Activated CD8-positive, alpha-beta T cell treated with anti-CD3 and anti-CD28 coated beads, Interleukin-2, amount 10 ng/mL, durations not matched to agents 7 days and 5 days (primary cell): ENCODE results near the gene COL11A2. TPM values are rescaled to one million over a fixed set of nuclear protein-coding genes. Genes with fewer than 3 reads are reported as not detected.
A peak's percentile ranks its signal among the peaks of the same experiment; 100 is the strongest.

Source experiments
- ATAC-seq: fragments of 150-1000 bp; cut with Tn5 transposase; one replicate; pipeline ENCODE4 v1.10.0; 2021; ENCODE audit warnings: moderate library complexity
- CTCF ChIA-PET: fragments of 350-600 bp; sonication (Branson Sonifier 250); formaldehyde crosslinking; loops from one replicate; lab custom pipeline; 2021; ENCODE audit warnings: antibody characterized with exemption; lab: Charles Lee
- POLR2A ChIA-PET: fragments of 350-600 bp; sonication (Branson Sonifier 250); formaldehyde crosslinking; loops from one replicate; lab custom pipeline; 2021; ENCODE audit warnings: antibody characterized with exemption; lab: Charles Lee
- DNase-seq: peaks from one replicate; pipeline ENCODE4 v3.0.0-alpha.2; 2020
- H3K27ac Mint-ChIP-seq: one replicate; pipeline ENCODE4 v1.8.0; 2021; ENCODE audit warnings: mild to moderate bottlenecking, mixed read lengths
- H3K27me3 Mint-ChIP-seq: one replicate; pipeline ENCODE4 v1.8.0; 2021; ENCODE audit warnings: low read depth, mixed read lengths
- H3K36me3 Mint-ChIP-seq: one replicate; pipeline ENCODE4 v1.8.0; 2021; ENCODE audit warnings: low read depth, mixed read lengths
- H3K4me1 Mint-ChIP-seq: one replicate; pipeline ENCODE4 v1.8.0; 2021; ENCODE audit warnings: low read depth, mixed read lengths
- H3K4me3 Mint-ChIP-seq: one replicate; pipeline ENCODE4 v1.8.0; 2021; ENCODE audit warnings: mild to moderate bottlenecking, mixed read lengths
- H3K9me3 Mint-ChIP-seq: one replicate; pipeline ENCODE4 v1.8.0; 2022; ENCODE audit warnings: mixed read lengths; ENCODE audit not compliant: insufficient read depth
- total RNA-seq, 2 experiments: library from RNA; stranded (reverse); gene quantifications; one replicate each; pipeline ENCODE4 v1.2.3, GENCODE V29; 2021

COL11A2 gene
- total RNA-seq, 2 experiments from 2014 or later = 0.71 to 0.83 TPM

DNA sequence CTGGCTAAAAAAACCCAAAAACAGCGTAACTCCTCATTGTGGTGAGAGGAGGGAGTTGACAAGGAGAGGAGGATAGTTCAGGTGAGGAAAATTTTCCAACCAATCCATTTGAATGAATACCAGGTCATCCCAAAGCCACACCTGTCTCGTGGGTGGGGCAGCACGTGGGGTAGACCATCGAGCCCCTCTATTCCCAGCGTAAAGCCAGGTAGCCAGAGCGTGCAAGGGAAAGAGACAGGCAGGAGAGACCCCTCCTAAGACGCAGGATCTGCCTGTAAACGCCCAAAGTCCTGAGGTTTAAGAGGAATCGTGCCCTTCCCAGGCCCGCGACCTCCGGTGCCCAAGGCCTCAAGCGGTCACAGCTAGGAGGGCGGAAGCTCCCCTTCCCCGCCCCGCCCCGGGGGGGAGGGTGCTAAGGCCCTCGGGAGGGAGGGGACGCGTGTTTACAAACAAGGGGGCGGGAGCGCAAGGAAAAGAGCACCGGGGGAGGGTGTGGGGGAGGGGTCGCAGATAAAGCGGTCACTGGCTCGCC lies 7.5 kb upstream of the COL11A2 start:
- Mint-ChIP-seq H3K9me3 (no peaks in the 10 kb centered on the region), H3K36me3 (peaks cover 63% of the 10 kb centered on the region), H3K4me3 (peak overlapping the region; percentile 100), H3K27me3 (no peaks in the 10 kb centered on the region), H3K27ac (peak overlapping the region; percentile 86), H3K4me1 (peaks cover 59% of the 10 kb centered on the region)
- DNase-seq = peak; percentile 81
- ChIA-PET CTCF (interaction anchor here (0.7 to 4.8 kb wide), 8 partner anchors 9 to 245 kb away, joined by 3 to 52 read pairs (median 6); partner anchors contain the start of gene RING1), POLR2A (interaction anchor here (0.8 to 2.7 kb wide), 8 partner anchors 9 to 228 kb away, joined by 3 to 17 read pairs (median 4); partner anchors contain the start of genes B3GALT4, RING1, RPS18 and VPS52)
- ATAC-seq = peak; percentile 36

DNA sequence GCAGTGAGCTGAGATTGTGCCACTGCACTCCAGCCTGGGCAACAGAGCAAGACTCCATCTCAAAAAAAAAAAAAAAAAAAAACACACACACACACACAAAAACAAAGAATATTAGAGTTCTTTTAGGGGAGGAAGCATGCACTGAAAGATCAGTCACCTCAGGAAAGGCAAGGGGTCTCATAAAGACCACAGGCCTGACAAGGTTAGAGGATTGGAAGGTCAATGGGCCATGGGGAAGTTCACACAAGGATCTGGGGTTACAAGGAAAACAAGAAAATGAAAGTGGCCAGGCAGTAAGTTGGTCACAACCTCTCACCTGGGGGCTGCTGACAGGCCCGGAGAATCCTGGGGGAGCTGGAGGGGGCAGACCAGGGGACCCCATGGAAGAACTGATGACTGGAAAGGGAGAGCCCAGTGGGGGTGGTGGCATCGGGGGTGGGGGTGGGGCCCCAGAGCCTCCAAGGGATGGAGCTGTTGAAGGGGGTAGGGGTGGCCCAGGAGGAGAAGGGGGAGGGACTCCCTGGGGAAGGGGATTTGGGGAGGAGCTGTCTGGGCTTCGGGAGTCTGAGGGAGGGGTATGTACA lies 6.7 kb upstream of the COL11A2 start:
- Mint-ChIP-seq H3K27me3 (no peaks in the 10 kb centered on the region), H3K9me3 (no peaks in the 10 kb centered on the region), H3K27ac (peak overlapping the region; percentile 86), H3K4me1 (peaks cover 54% of the 10 kb centered on the region), H3K36me3 (peaks cover 66% of the 10 kb centered on the region), H3K4me3 (peak overlapping the region; percentile 100)
- POLR2A ChIA-PET = interaction anchor here (0.9 to 2.7 kb wide), 5 partner anchors 10 to 227 kb away, joined by 3 to 17 read pairs (median 6); partner anchors contain the start of genes RING1, RPS18 and VPS52
- ATAC-seq (no peak), DNase-seq (no peak)
- CTCF ChIA-PET = interaction anchor here (1.4 to 4.8 kb wide), 7 partner anchors 10 to 79 kb away, joined by 4 to 52 read pairs (median 8); partner anchors contain the start of genes RING1, RPS18 and VPS52

- Mint-ChIP-seq H3K9me3 (no peaks in the 10 kb centered on the region), H3K4me1 (peaks cover 51% of the 10 kb centered on the region), H3K27ac (peak overlapping the region; percentile 69), H3K4me3 (peak overlapping the region; percentile 100), H3K36me3 (peaks cover 61% of the 10 kb centered on the region), H3K27me3 (no peaks in the 10 kb centered on the region)
- ATAC-seq (no peak), DNase-seq (no peak)
- ChIA-PET POLR2A (interaction anchor here (2.7 kb wide), 1 partner anchor 10 kb away, joined by 17 read pairs; the partner anchor contains the start of gene RING1), CTCF (interaction anchor here (0.8 to 4.8 kb wide), 18 partner anchors 9 to 220 kb away, joined by 3 to 52 read pairs (median 7); partner anchors contain the start of genes CUTA, RING1, RPS18 and VPS52)
Observed at GRCh38 chr6:33198159-33198852, 6.0 kb upstream of the COL11A2 start.

DNA sequence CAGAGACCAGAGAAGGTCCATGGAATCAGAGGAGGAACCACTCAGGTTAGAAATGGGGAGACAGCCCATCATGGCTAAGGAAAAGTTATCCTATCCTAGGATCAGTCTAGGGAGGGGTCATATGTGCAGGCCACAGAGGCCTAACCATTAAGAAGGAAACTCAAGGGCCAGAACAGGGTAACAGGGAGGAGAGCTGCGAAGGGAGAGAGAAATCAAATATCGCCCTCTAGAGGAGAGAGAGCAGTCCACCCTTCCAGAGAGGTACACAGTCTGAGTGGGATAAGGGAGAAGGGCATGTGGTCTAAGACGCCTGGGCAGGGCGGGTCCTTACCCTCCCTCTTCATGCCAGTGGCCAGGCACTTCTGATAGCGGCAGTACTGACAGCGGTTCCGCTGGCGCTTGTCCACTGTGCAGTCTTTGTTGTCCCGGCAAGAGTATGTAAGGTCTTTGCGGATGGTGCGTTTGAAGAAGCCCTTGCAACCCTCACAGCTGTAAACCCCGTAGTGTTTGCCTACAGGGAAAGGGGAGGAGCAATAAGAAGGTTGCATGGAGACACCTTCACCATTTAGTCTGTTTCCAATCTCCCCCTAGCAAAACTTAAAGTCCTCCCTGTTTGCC lies 5.3 kb upstream of the COL11A2 start:
- peaks cover 4% of the 10 kb centered on the region for H3K27me3 Mint-ChIP-seq
- no peak overlapping the region for H3K4me3 Mint-ChIP-seq
- DNase-seq (peak; percentile 55), ATAC-seq (peak; percentile 40)
- peaks cover 56% of the 10 kb centered on the region for H3K36me3 Mint-ChIP-seq
- peaks cover 47% of the 10 kb centered on the region for H3K4me1 Mint-ChIP-seq
- ChIA-PET POLR2A (interaction anchor here (1.2 to 2.7 kb wide), 3 partner anchors 11 to 226 kb away, joined by 4 to 17 read pairs (median 6); partner anchors contain the start of gene RING1), CTCF (interaction anchor here (0.8 to 4.8 kb wide), 21 partner anchors 8 to 221 kb away, joined by 3 to 52 read pairs (median 6); partner anchors contain the start of genes CUTA, RING1, RPS18 and VPS52)
- peak overlapping the region; percentile 0 for H3K27ac Mint-ChIP-seq
- H3K9me3 Mint-ChIP-seq = no peaks in the 10 kb centered on the region

- H3K36me3 Mint-ChIP-seq = peaks cover 40% of the 10 kb centered on the region
- ATAC-seq (no peak), DNase-seq (no peak)
- peaks cover 33% of the 10 kb centered on the region for H3K4me1 Mint-ChIP-seq
- H3K4me3 Mint-ChIP-seq = no peak overlapping the region
- peaks cover 19% of the 10 kb centered on the region for H3K27me3 Mint-ChIP-seq
- no peak overlapping the region for H3K27ac Mint-ChIP-seq
- CTCF ChIA-PET = interaction anchor here (1.0 to 2.6 kb wide), 3 partner anchors 12 to 52 kb away, joined by 3 to 19 read pairs (median 11); no protein-coding TSS in a partner anchor
- POLR2A ChIA-PET = no interaction called here
- no peaks in the 10 kb centered on the region for H3K9me3 Mint-ChIP-seq
Observed at GRCh38 chr6:33195304-33196165, 3.3 kb upstream of the COL11A2 start.

- peaks cover 25% of the 10 kb centered on the region for H3K27me3 Mint-ChIP-seq
- no peak overlapping the region for H3K4me3 Mint-ChIP-seq
- no peak overlapping the region for H3K27ac Mint-ChIP-seq
- peaks cover 30% of the 10 kb centered on the region for H3K4me1 Mint-ChIP-seq
- DNase-seq (no peak), ATAC-seq (no peak)
- peaks cover 38% of the 10 kb centered on the region for H3K36me3 Mint-ChIP-seq
- CTCF ChIA-PET = interaction anchor here (1.0 to 2.3 kb wide), 3 partner anchors 14 to 53 kb away, joined by 3 to 11 read pairs (median 3); no protein-coding TSS in a partner anchor
- H3K9me3 Mint-ChIP-seq = no peaks in the 10 kb centered on the region
- POLR2A ChIA-PET = no interaction called here
Observed at GRCh38 chr6:33194431-33194979, 2.2 kb upstream of the COL11A2 start.

DNA sequence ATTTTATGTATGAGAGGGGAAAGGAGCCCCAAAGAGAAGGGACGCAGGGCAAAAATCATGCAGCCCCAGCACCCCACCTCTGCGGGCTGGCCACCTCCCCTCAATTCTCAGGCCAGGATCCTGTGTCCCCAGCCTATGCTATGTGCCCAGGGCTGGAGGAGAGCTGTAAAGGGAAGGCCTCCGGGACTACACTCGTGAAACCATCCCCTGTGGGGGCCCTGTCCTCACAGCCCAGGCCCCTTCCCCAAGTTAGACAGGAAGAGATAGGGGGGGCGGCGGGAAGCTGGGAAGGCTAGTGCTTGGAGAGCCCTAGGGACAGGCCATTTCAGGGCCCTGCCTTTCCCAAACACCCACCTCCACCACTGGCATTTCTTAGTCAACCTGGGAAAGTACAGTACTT lies 1.4 kb upstream of the COL11A2 start:
- Mint-ChIP-seq H3K4me3 (no peak overlapping the region), H3K36me3 (peaks cover 37% of the 10 kb centered on the region), H3K27ac (no peak overlapping the region), H3K27me3 (peaks cover 26% of the 10 kb centered on the region), H3K4me1 (peaks cover 22% of the 10 kb centered on the region), H3K9me3 (no peaks in the 10 kb centered on the region)
- no peak for DNase-seq
- no peak for ATAC-seq
- POLR2A ChIA-PET = no interaction called here
- CTCF ChIA-PET = interaction anchor here (1.0 kb wide), 1 partner anchor 15 kb away, joined by 3 read pairs; no protein-coding TSS in a partner anchor

DNA sequence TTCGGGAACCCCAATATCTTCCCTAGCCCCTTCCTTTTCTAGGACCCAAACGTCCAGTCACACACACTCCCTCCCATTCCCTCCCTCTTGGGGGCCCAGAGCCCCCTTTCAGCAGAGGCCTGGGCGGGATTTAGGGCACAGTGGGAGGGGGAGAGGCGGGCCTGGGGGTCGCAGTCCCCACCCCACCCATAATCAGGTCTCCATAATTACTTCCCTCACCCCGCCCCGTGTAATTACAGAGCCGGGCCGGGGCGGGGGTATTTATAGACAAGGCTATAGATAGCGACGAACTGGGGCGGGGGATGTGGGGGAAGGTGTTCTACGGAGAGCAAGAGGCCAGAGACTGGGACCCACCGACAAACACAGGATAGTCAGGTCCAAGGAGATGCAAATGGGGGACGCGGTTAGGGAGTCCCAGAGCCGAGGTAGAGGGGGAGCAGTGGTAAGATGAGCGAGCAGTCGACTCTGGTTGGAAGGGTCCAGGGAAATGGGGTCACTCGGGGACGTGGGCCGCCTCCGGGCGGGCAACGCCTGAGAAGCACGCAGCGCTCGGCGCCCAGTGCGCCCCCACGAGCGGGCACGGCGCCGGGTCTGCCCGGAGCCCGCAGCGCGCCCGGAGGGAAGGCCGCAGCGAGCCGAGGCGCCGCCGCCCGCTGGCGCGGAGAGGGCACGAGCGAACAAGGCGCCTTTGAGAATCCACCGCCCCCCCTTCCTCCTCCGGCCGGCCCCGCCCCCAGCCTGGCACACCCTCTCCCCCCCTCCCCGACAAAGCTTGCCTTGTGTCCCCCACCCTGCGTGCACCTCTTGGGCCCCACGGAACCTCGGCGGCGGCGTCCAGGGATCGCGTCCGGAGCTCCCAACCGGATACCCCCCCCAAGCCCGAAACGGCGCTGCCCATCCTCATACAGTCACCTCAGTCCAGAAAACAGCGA lies 670 bp upstream of the COL11A2 start:
- Mint-ChIP-seq H3K27me3 (peaks cover 29% of the 10 kb centered on the region), H3K4me3 (no peak overlapping the region), H3K27ac (no peak overlapping the region), H3K4me1 (peaks cover 15% of the 10 kb centered on the region), H3K9me3 (no peaks in the 10 kb centered on the region), H3K36me3 (peaks cover 34% of the 10 kb centered on the region)
- ChIA-PET POLR2A (no interaction called here), CTCF (no interaction called here)
- DNase-seq (no peak), ATAC-seq (no peak)

- Mint-ChIP-seq H3K27me3 (peaks cover 39% of the 10 kb centered on the region), H3K36me3 (peaks cover 28% of the 10 kb centered on the region), H3K27ac (no peak overlapping the region), H3K9me3 (no peaks in the 10 kb centered on the region), H3K4me3 (no peak overlapping the region), H3K4me1 (peaks cover 5% of the 10 kb centered on the region)
- POLR2A ChIA-PET = interaction anchor here (0.7 kb wide), 1 partner anchor 58 kb away, joined by 4 read pairs; no protein-coding TSS in a partner anchor
- ATAC-seq (no peak), DNase-seq (no peak)
- CTCF ChIA-PET = interaction anchor here (1.1 to 1.2 kb wide), 2 partner anchors 8 to 57 kb away, joined by 3 read pairs; no protein-coding TSS in a partner anchor
Observed at GRCh38 chr6:33191383-33192104, 723 bp downstream of the COL11A2 start.
